ENCODE data around the gene RSRC2. TPM values are rescaled to one million over a fixed set of nuclear protein-coding genes. Genes with fewer than 3 reads are reported as not detected.

The RSRC2 gene
- total and polyA plus RNA-seq, 2 donors (not counting 1 experiment from before 2014, with no cell fraction given), result 49.0 to 56.6 TPM

GRCh38 chr12:122503783-122504590, 22.7 kb downstream of the RSRC2 start:
- TF ChIP-seq CTCF (conservative IDR thresholded peaks at IDR 0.05 in 1 of 2, IDR thresholded peaks at IDR 0.05 in 1 of 2; ENCODE audit: low read depth in 1 of 2, low read length in 2 of 2) (no peak), EZH2 (IDR thresholded peaks at IDR 0.05; ENCODE audit: low read length, missing control alignments) (no peak)
- Histone ChIP-seq H3K9me3 (ENCODE audit: control insufficient read depth, insufficient read depth, low read depth, low read length) (no peaks in the 10 kb centered on the region), H3K36me3 (ENCODE audit: control insufficient read depth, insufficient read depth, low read length) (peaks cover 9% of the 10 kb centered on the region), H3K4me2 (ENCODE audit: extremely low read depth, insufficient read depth, low read length) (no peak overlapping the region), H2AFZ (ENCODE audit: low read length) (no peak overlapping the region), H4K20me1 (ENCODE audit: control insufficient read depth, extremely low read depth, insufficient read depth, low read length) (peaks cover 1% of the 10 kb centered on the region), H3K4me1 (ENCODE audit: control insufficient read depth, extremely low read depth, insufficient read depth, low read length) (no peaks in the 10 kb centered on the region), H3K27ac (ENCODE audit: insufficient read depth, low read length) (no peak overlapping the region), H3K79me2 (ENCODE audit: control insufficient read depth, insufficient read depth, low read length) (peaks cover 13% of the 10 kb centered on the region), H3K27me3 (ENCODE audit: control insufficient read depth, insufficient read depth, low read length) (no peaks in the 10 kb centered on the region), H3K9ac (ENCODE audit: insufficient read depth, low read length) (no peak overlapping the region), H3K4me3 (replicated peaks in 1 of 4; ENCODE audit: control extremely low read depth in 1 of 4, insufficient read depth in 1 of 4, low read depth in 3 of 4, low read length in 4 of 4) (no peak overlapping the region)
- no peak for DNase-seq (ENCODE audit: low read depth in 2 of 2)

- no peak for DNase-seq (ENCODE audit: low read depth in 2 of 2)
Measured at GRCh38 chr12:122503147-122503751, 23.5 kb downstream of the RSRC2 start.

More at GRCh38 chr12:122503147-122503751, 23.5 kb downstream of the RSRC2 start:
- no peaks in the 10 kb centered on the region for H3K27me3 ChIP-seq (ENCODE audit: control insufficient read depth, insufficient read depth, low read length)
- no peak for TF ChIP-seq EZH2 (IDR thresholded peaks at IDR 0.05; ENCODE audit: low read length, missing control alignments)
- no peak for TF ChIP-seq CTCF (conservative IDR thresholded peaks at IDR 0.05 in 1 of 2, IDR thresholded peaks at IDR 0.05 in 1 of 2; ENCODE audit: low read depth in 1 of 2, low read length in 2 of 2)
- peaks cover 9% of the 10 kb centered on the region for H3K36me3 ChIP-seq (ENCODE audit: control insufficient read depth, insufficient read depth, low read length)
- no peak overlapping the region for H3K9ac ChIP-seq (ENCODE audit: insufficient read depth, low read length)
- H3K79me2 ChIP-seq (ENCODE audit: control insufficient read depth, insufficient read depth, low read length), result peaks cover 21% of the 10 kb centered on the region
- H3K4me3 ChIP-seq (replicated peaks in 1 of 4; ENCODE audit: control extremely low read depth in 1 of 4, insufficient read depth in 1 of 4, low read depth in 3 of 4, low read length in 4 of 4), result no peak overlapping the region
- no peak overlapping the region for H3K4me2 ChIP-seq (ENCODE audit: extremely low read depth, insufficient read depth, low read length)
- H2AFZ ChIP-seq (ENCODE audit: low read length), result no peak overlapping the region
- H3K27ac ChIP-seq (ENCODE audit: insufficient read depth, low read length), result no peak overlapping the region
- H3K9me3 ChIP-seq (ENCODE audit: control insufficient read depth, insufficient read depth, low read depth, low read length), result no peaks in the 10 kb centered on the region
- no peaks in the 10 kb centered on the region for H3K4me1 ChIP-seq (ENCODE audit: control insufficient read depth, extremely low read depth, insufficient read depth, low read length)
- peaks cover 1% of the 10 kb centered on the region for H4K20me1 ChIP-seq (ENCODE audit: control insufficient read depth, extremely low read depth, insufficient read depth, low read length)

Measured in fibroblast of lung (primary cell).